ENCODE data around the gene HK3.

The HK3 gene

GRCh38 chr5:176882567-176882903 lies 16.6 kb downstream of the HK3 start:
- Histone ChIP-seq H3K4me3 (ENCODE audit: low read length, poor library complexity, severe bottlenecking) (no peak overlapping the region), H3K79me2 (ENCODE audit: insufficient read depth, low read length) (no peaks in the 10 kb centered on the region), H2AFZ (ENCODE audit: low read length) (no peak overlapping the region), H4K20me1 (ENCODE audit: insufficient read depth, low read length, poor library complexity, severe bottlenecking) (no peaks in the 10 kb centered on the region), H3K36me3 (ENCODE audit: insufficient read depth, low read length) (no peaks in the 10 kb centered on the region), H3K4me1 (ENCODE audit: insufficient read depth, low read length, poor library complexity, severe bottlenecking) (no peaks in the 10 kb centered on the region), H3K9me3 (ENCODE audit: insufficient read depth, low read depth, low read length) (no peaks in the 10 kb centered on the region), H3K9ac (ENCODE audit: low read depth, low read length, poor library complexity, severe bottlenecking) (no peak overlapping the region), H3K4me2 (ENCODE audit: low read depth, low read length, poor library complexity, severe bottlenecking) (no peak overlapping the region), H3K9me2 (replicated peaks; ENCODE audit: low read depth, low read length) (no peaks in the 10 kb centered on the region), H3K27me3 (ENCODE audit: insufficient read depth, low read length, poor library complexity, severe bottlenecking) (no peaks in the 10 kb centered on the region), H3F3A (ENCODE audit: low read depth) (no peaks in the 10 kb centered on the region)
- TF ChIP-seq EZH2phosphoT487 (IDR thresholded peaks at IDR 0.05; ENCODE audit: borderline replicate concordance) (no peak), CTCF (conservative IDR thresholded peaks at IDR 0.05; ENCODE audit: low read length) (no peak)

GRCh38 chr5:176881816-176882566 lies 17.2 kb downstream of the HK3 start:
- TF ChIP-seq EZH2phosphoT487 (IDR thresholded peaks at IDR 0.05; ENCODE audit: borderline replicate concordance), result no peak
- no peak for TF ChIP-seq CTCF (conservative IDR thresholded peaks at IDR 0.05; ENCODE audit: low read length)
- no peaks in the 10 kb centered on the region for H3K79me2 ChIP-seq (ENCODE audit: insufficient read depth, low read length)
- no peak overlapping the region for H3K9ac ChIP-seq (ENCODE audit: low read depth, low read length, poor library complexity, severe bottlenecking)
- no peak overlapping the region for H3K4me2 ChIP-seq (ENCODE audit: low read depth, low read length, poor library complexity, severe bottlenecking)
- H3K9me2 ChIP-seq (replicated peaks; ENCODE audit: low read depth, low read length), result no peaks in the 10 kb centered on the region
- H3K27me3 ChIP-seq (ENCODE audit: insufficient read depth, low read length, poor library complexity, severe bottlenecking), result no peaks in the 10 kb centered on the region
- H3K4me1 ChIP-seq (ENCODE audit: insufficient read depth, low read length, poor library complexity, severe bottlenecking), result no peaks in the 10 kb centered on the region
- no peaks in the 10 kb centered on the region for H4K20me1 ChIP-seq (ENCODE audit: insufficient read depth, low read length, poor library complexity, severe bottlenecking)
- no peaks in the 10 kb centered on the region for H3F3A ChIP-seq (ENCODE audit: low read depth)
- H2AFZ ChIP-seq (ENCODE audit: low read length), result no peak overlapping the region
- H3K36me3 ChIP-seq (ENCODE audit: insufficient read depth, low read length), result no peaks in the 10 kb centered on the region
- H3K4me3 ChIP-seq (ENCODE audit: low read length, poor library complexity, severe bottlenecking), result no peak overlapping the region
- no peaks in the 10 kb centered on the region for H3K9me3 ChIP-seq (ENCODE audit: insufficient read depth, low read depth, low read length)

- H3K9me2 ChIP-seq (replicated peaks; ENCODE audit: low read depth, low read length), result no peaks in the 10 kb centered on the region
- H3F3A ChIP-seq (ENCODE audit: low read depth), result no peaks in the 10 kb centered on the region
- no peak overlapping the region for H2AFZ ChIP-seq (ENCODE audit: low read length)
- H3K4me1 ChIP-seq (ENCODE audit: insufficient read depth, low read length, poor library complexity, severe bottlenecking), result no peaks in the 10 kb centered on the region
- H3K27me3 ChIP-seq (ENCODE audit: insufficient read depth, low read length, poor library complexity, severe bottlenecking), result no peaks in the 10 kb centered on the region
- H3K4me2 ChIP-seq (ENCODE audit: low read depth, low read length, poor library complexity, severe bottlenecking), result no peak overlapping the region
- H4K20me1 ChIP-seq (ENCODE audit: insufficient read depth, low read length, poor library complexity, severe bottlenecking), result no peaks in the 10 kb centered on the region
- H3K9me3 ChIP-seq (ENCODE audit: insufficient read depth, low read depth, low read length), result no peaks in the 10 kb centered on the region
- H3K36me3 ChIP-seq (ENCODE audit: insufficient read depth, low read length), result no peaks in the 10 kb centered on the region
- H3K4me3 ChIP-seq (ENCODE audit: low read length, poor library complexity, severe bottlenecking), result no peak overlapping the region
- H3K79me2 ChIP-seq (ENCODE audit: insufficient read depth, low read length), result no peaks in the 10 kb centered on the region
- TF ChIP-seq EZH2phosphoT487 (IDR thresholded peaks at IDR 0.05; ENCODE audit: borderline replicate concordance), result no peak
- TF ChIP-seq CTCF (conservative IDR thresholded peaks at IDR 0.05; ENCODE audit: low read length), result no peak
- no peak overlapping the region for H3K9ac ChIP-seq (ENCODE audit: low read depth, low read length, poor library complexity, severe bottlenecking)
These were observed 18.0 kb downstream of the HK3 start for GRCh38 chr5:176881021-176881749.
